K562 (cell line): ENCODE measurements around the gene PSMA5. TPM values are rescaled to one million over a fixed set of nuclear protein-coding genes. Genes with fewer than 3 reads are reported as not detected.

Experiments used
- ATAC-seq: fragments of 200-7000 bp; cut with Tn5 transposase; 3 replicates; pipeline ENCODE4 v1.9.1; 2020; ENCODE audit warnings: moderate library complexity
- BruUV-seq: library from RNA; stranded (reverse); fragments of 400-500 nt; replicated peaks from 2 replicates; lab custom pipeline; 2021; lab: Mats Ljungman, UMichigan
- CTCF ChIA-PET: fragments of 300-600 bp; formaldehyde crosslinking; extraction: SDS; loops from one replicate; lab custom pipeline; 2021; ENCODE audit warnings: low intra/inter-chr PET ratio; lab: Yijun Ruan, JAX
- POLR2A ChIA-PET: fragments of 300-600, 350-650 bp; sonication (Branson Sonifier 250); formaldehyde crosslinking; extraction: SDS; loops from one replicate; lab custom pipeline; 2021; ENCODE audit warnings: antibody characterized with exemption, inconsistent platforms; lab: Yijun Ruan, JAX
- DNase-seq, 4 experiments: peaks; one replicate each; pipeline versions ENCODE4 v3.0.0 to v3.0.0-alpha.2; 2011 to 2018; ENCODE audit warnings: low spot score in 3 of 4, mixed read lengths in 3 of 4; ENCODE audit errors: extremely low read depth in 1 of 4
- FAIRE-seq: peaks from 2 replicates; lab custom pipeline; 2011; peaks lifted over from hg19 to GRCh38; lab: Jason Lieb, UNC
- H2AFZ ChIP-seq: 2 replicates; pipeline ENCODE4 v1.6.0; 2011; ENCODE audit warnings: low read depth, low read length, control low read depth, inconsistent platforms
- H3K27ac ChIP-seq: fragments of 200-600 bp; 3 replicates; pipeline ENCODE4 v1.8.0; 2011; ENCODE audit warnings: low read depth, mild to moderate bottlenecking, control low read depth, inconsistent platforms, low read length, moderate library complexity, mixed read lengths; ENCODE audit errors: extremely low read depth
- H3K27me3 ChIP-seq, 2 experiments: fragments of 300-600 bp in 1 of 2; 2 replicates in 1 of 2; 3 replicates in 1 of 2; pipeline versions ENCODE4 v1.6.0 to v1.8.0; 2011; ENCODE audit warnings: inconsistent platforms in 2 of 2, low read length in 2 of 2, mild to moderate bottlenecking in 1 of 2, mixed read lengths in 1 of 2, moderate library complexity in 1 of 2; ENCODE audit not compliant: control insufficient read depth in 2 of 2, insufficient read depth in 2 of 2
- H3K36me3 ChIP-seq: fragments of 300-600 bp; 3 replicates; pipeline ENCODE4 v1.8.0; 2011; ENCODE audit warnings: mild to moderate bottlenecking, low read length, inconsistent platforms; ENCODE audit not compliant: control insufficient read depth, insufficient read depth
- H3K4me1 ChIP-seq, 2 experiments: fragments of 200-600 bp in 1 of 2; replicated peaks in 1 of 2; 2 replicates in 1 of 2; 3 replicates in 1 of 2; pipeline versions ENCODE4 v1.5.1 to v1.8.0; 2011; ENCODE audit warnings: inconsistent platforms in 2 of 2, low read length in 2 of 2, mild to moderate bottlenecking in 1 of 2, mixed read lengths in 1 of 2, moderate library complexity in 1 of 2; ENCODE audit not compliant: control insufficient read depth in 2 of 2, insufficient read depth in 2 of 2
- H3K4me2 ChIP-seq: 2 replicates; pipeline ENCODE4 v1.6.1; 2011; ENCODE audit warnings: low read length, control low read depth, inconsistent platforms, mixed read lengths; ENCODE audit not compliant: insufficient read depth
- H3K4me3 ChIP-seq: fragments of 200-600 bp; sonication (generic), shearing (Covaris generic); 2 replicates; pipeline ENCODE4 v1.5.1; 2016; ENCODE audit warnings: control low read depth, inconsistent platforms
- H3K79me2 ChIP-seq: fragments of 200-600 bp; 3 replicates; pipeline ENCODE4 v1.8.0; 2011; ENCODE audit warnings: low read length, inconsistent platforms; ENCODE audit not compliant: control insufficient read depth, insufficient read depth
- H3K9ac ChIP-seq, 2 experiments: 2 replicates each; pipeline versions ENCODE4 v1.6.0 to v1.6.1; 2011; ENCODE audit warnings: low read depth in 2 of 2, low read length in 2 of 2, control low read depth in 1 of 2, inconsistent platforms in 1 of 2, mild to moderate bottlenecking in 1 of 2, mixed read lengths in 1 of 2; ENCODE audit not compliant: insufficient read depth in 1 of 2
- H3K9me1 ChIP-seq: one replicate; pipeline ENCODE4 v1.6.0; 2011; ENCODE audit warnings: inconsistent platforms, mild to moderate bottlenecking, low read length, moderate library complexity; ENCODE audit not compliant: control insufficient read depth, insufficient read depth
- H3K9me3 ChIP-seq: replicated peaks from 2 replicates; pipeline ENCODE4 v1.5.1; 2011; ENCODE audit warnings: low read depth, low read length, inconsistent platforms; ENCODE audit not compliant: control insufficient read depth, insufficient read depth
- H4K20me1 ChIP-seq: replicated peaks from 2 replicates; pipeline ENCODE4 v1.6.1; 2011; ENCODE audit warnings: low read length, inconsistent platforms, mixed read lengths; ENCODE audit not compliant: control insufficient read depth, insufficient read depth
- ARHGAP35 ChIP-seq: fragments of 450-650 bp; IDR thresholded peaks from 2 replicates; pipeline ENCODE4 v1.6.1; 2018; ENCODE audit not compliant: partially characterized antibody
- ATF1 ChIP-seq, 2 experiments: fragments of 450-650 bp in 1 of 2; IDR thresholded peaks; 2 replicates each; pipeline ENCODE4 v1.6.1; 2016; ENCODE audit warnings: missing compliant biosample characterization in 1 of 2, missing genetic modification characterization in 1 of 2
- CBFA2T2 ChIP-seq: fragments of 450-650 bp; conservative IDR thresholded peaks from 2 replicates; pipeline ENCODE4 v1.6.1; 2017; ENCODE audit warnings: mild to moderate bottlenecking
- ELF4 ChIP-seq: fragments of 450-650 bp; formaldehyde crosslinking; IDR thresholded peaks from 2 replicates; pipeline ENCODE4 v1.4.0; 2022; ENCODE audit warnings: missing genetic modification characterization
- ELK1 ChIP-seq: sonication (generic); formaldehyde crosslinking; IDR thresholded peaks from 2 replicates; pipeline ENCODE4 v1.8.1; 2022; ENCODE audit warnings: missing genetic modification reagents
- EP300 ChIP-seq: IDR thresholded peaks from 2 replicates; pipeline ENCODE4 v1.6.1; 2012; ENCODE audit warnings: low read length, improper control_type of control experiment
- ESRRB ChIP-seq: fragments of 250-450 bp; sonication (Bioruptor Pico); IDR thresholded peaks from 2 replicates; pipeline ENCODE4 v1.5.0; 2020; ENCODE audit warnings: mild to moderate bottlenecking, moderate library complexity, borderline replicate concordance
- FOS ChIP-seq: IDR thresholded peaks from 3 replicates; pipeline ENCODE4 v1.6.1; 2011; ENCODE audit not compliant: insufficient read length; ENCODE audit errors: extremely low read depth
- KDM4B ChIP-seq, 2 experiments: fragments of 450-650 bp in 1 of 2; sonication (generic) in 1 of 2; IDR thresholded peaks; 2 replicates each; pipeline ENCODE4 v1.6.1; 2016 to 2017; ENCODE audit warnings: borderline replicate concordance in 2 of 2, antibody characterized with exemption in 1 of 2, low read depth in 1 of 2, mild to moderate bottlenecking in 1 of 2
- PPARD ChIP-seq: fragments of 250-450 bp; sonication (Bioruptor Pico); IDR thresholded peaks from 2 replicates; pipeline ENCODE4 v1.8.0; 2022; ENCODE audit warnings: inconsistent platforms, mild to moderate bottlenecking, moderate library complexity
- SMARCB1 ChIP-seq: IDR thresholded peaks from 2 replicates; pipeline ENCODE4 v1.6.1; 2011; ENCODE audit warnings: improper control_type of control experiment, low read depth; ENCODE audit not compliant: insufficient read length
- SREBF1 ChIP-seq: fragments of 150-350 bp; IDR thresholded peaks from 2 replicates; pipeline ENCODE4 v1.6.1; 2014; ENCODE audit warnings: antibody characterized with exemption, low read depth, low read length, borderline replicate concordance
- TEAD4 ChIP-seq, 2 experiments: sonication (generic) in 1 of 2; formaldehyde crosslinking in 1 of 2; IDR thresholded peaks; 2 replicates each; pipeline versions ENCODE4 v1.6.1 to v1.8.0; 2012 to 2022; ENCODE audit warnings: borderline replicate concordance in 1 of 2, inconsistent platforms in 1 of 2, low read length in 1 of 2, mild to moderate bottlenecking in 1 of 2, missing genetic modification reagents in 1 of 2
- THRAP3 ChIP-seq: fragments of 450-650 bp; IDR thresholded peaks from 2 replicates; pipeline ENCODE4 v1.6.1; 2016; ENCODE audit warnings: mild to moderate bottlenecking, inconsistent platforms, borderline replicate concordance
- ZBED1 ChIP-seq: IDR thresholded peaks from 2 replicates; pipeline ENCODE4 v1.6.1; 2014
- ZBTB2 ChIP-seq: fragments of 450-650 bp; IDR thresholded peaks from 2 replicates; pipeline ENCODE4 v1.6.1; 2016; ENCODE audit warnings: antibody characterized with exemption
- ZNF239 ChIP-seq: fragments of 250-450 bp; sonication (Bioruptor Pico); IDR thresholded peaks from 2 replicates; pipeline ENCODE4 v1.4.0; 2020; ENCODE audit warnings: mild to moderate bottlenecking
- ZNF347 ChIP-seq: fragments of 450-650 bp; formaldehyde crosslinking; IDR thresholded peaks from 2 replicates; pipeline ENCODE4 v1.4.0; 2020; ENCODE audit warnings: low read depth, mild to moderate bottlenecking, moderate library complexity
- ZNF444 ChIP-seq: fragments of 250-450 bp; sonication (Bioruptor Pico); IDR thresholded peaks from 2 replicates; pipeline ENCODE4 v1.4.0; 2020; ENCODE audit warnings: mild to moderate bottlenecking, moderate library complexity
- WGBS: fragments of 100-300 bp; shearing (Covaris generic); methylation state at CpG from one replicate; pipeline ENCODE4 v1.1.6; 2016; ENCODE audit warnings: low coverage, mixed read lengths; ENCODE audit not compliant: insufficient coverage; ENCODE audit errors: missing lambda C conversion rate; 5-methylcytosine and 5-hydroxymethylcytosine counted together
- in situ Hi-C: fragments of 300-500 bp; cut with MboI; formaldehyde crosslinking; loops from 4 replicates; pipeline ENCODE4 v1.15.0; 2018; ENCODE audit warnings: inconsistent platforms, mixed read lengths
- intact Hi-C: fragments of 100-400 bp; cut with micrococcal nuclease; formaldehyde crosslinking; loops from 2 replicates; pipeline ENCODE4 v1.14.2; 2022
- polyA plus RNA-seq, 8 experiments: library from polyadenylated mRNA; depleted of rRNA in 4 of 8; stranded (reverse) in 5 of 8; unstranded in 3 of 8; fragments of >200 nt; fragmentation: Nextera tagmentation in 2 of 8; fragmentation: Illumina TruSeq in 1 of 8; extraction: Ambion mirVana in 2 of 8; extraction: Trizol in 1 of 8; gene quantifications; 2 replicates each; pipeline versions ENCODE4 v1.2.1 to v1.2.3, GENCODE V29; 2011 to 2014; ENCODE audit warnings: inconsistent platforms in 1 of 8, missing spikeins in 1 of 8
- total RNA-seq, 7 experiments: library from RNA; depleted of rRNA in 6 of 7; stranded (reverse); fragments of >200 nt in 6 of 7; fragmentation: Illumina TruSeq in 2 of 7; extraction: Trizol in 2 of 7; gene quantifications; 2 replicates each; pipeline versions ENCODE4 v1.2.1 to v1.2.3, GENCODE V29; 2011 to 2021; ENCODE audit warnings: low replicate concordance in 1 of 7

Gene PSMA5
- total and polyA plus RNA-seq, 9 of the 15 experiments (the other 6 are each of a cell fraction or from before 2014, with no cell fraction given), result 82.6 to 542 (median 287) TPM

GRCh38 chr1:109412551-109412950 is 13.7 kb downstream of the PSMA5 start:
- Histone ChIP-seq H3K9ac (no peak overlapping the region), H3K27me3 (no peaks in the 10 kb centered on the region), H3K27ac (no peak overlapping the region), H2AFZ (no peak overlapping the region), H3K79me2 (peaks cover 42% of the 10 kb centered on the region), H3K4me1 (no peaks in the 10 kb centered on the region), H3K9me1 (no peaks in the 10 kb centered on the region), H3K9me3 (no peaks in the 10 kb centered on the region), H4K20me1 (0 out of 2 replicates have a peak, but pooled peaks cover 3% of the 10 kb centered on the region), H3K4me2 (no peak overlapping the region), H3K4me3 (no peak overlapping the region), H3K36me3 (peaks cover 100% of the 10 kb centered on the region)
- POLR2A ChIA-PET, result interaction anchor here (0.6 to 4.0 kb wide), 2 partner anchors 12 to 213 kb away, joined by 3 to 25 read pairs; partner anchors contain the start of gene PSMA5
- intact Hi-C loops (no loop called here), in situ Hi-C loops (no loop called here)
- 87% methylated on average over 2 of the region's 2 CpGs for WGBS
- FAIRE-seq (no peak), DNase-seq (no peak), ATAC-seq (no peak)
- no TSS peak for BruUV-seq
- CTCF ChIA-PET, result no interaction called here
- no peak for TF ChIP-seq ZNF347
- no peak for TF ChIP-seq ELF4 (CRISPR knock-in tag)
- no peak for TF ChIP-seq ZBTB2
- TF ChIP-seq ZNF239, result no peak
- TF ChIP-seq ZNF444 (CRISPR knock-in tag), result no peak
- no peak for TF ChIP-seq EP300
- TF ChIP-seq KDM4B (IDR thresholded peaks at IDR 0.05; ENCODE audit: borderline replicate concordance in 2 of 2, low read depth in 1 of 2), result no peak
- no peak for TF ChIP-seq ELK1 (CRISPR knock-in tag)
- no peak for TF ChIP-seq PPARD
- no peak for TF ChIP-seq SREBF1
- TF ChIP-seq TEAD4 (IDR thresholded peaks at IDR 0.05; ENCODE audit: low read length), result no peak
- TF ChIP-seq TEAD4 (CRISPR knock-in tag; IDR thresholded peaks at IDR 0.05; ENCODE audit: borderline replicate concordance), result no peak
- TF ChIP-seq SMARCB1, result no peak
- no peak for TF ChIP-seq ATF1 (CRISPR knock-in tag; IDR thresholded peaks at IDR 0.05)
- TF ChIP-seq ATF1 (tag; IDR thresholded peaks at IDR 0.05), result no peak
- no peak for TF ChIP-seq ESRRB (CRISPR knock-in tag)
- no peak for TF ChIP-seq CBFA2T2
- TF ChIP-seq THRAP3, result no peak
- TF ChIP-seq ZBED1, result no peak
- TF ChIP-seq ARHGAP35, result no peak
- TF ChIP-seq FOS, result no peak
